ENCODE data around the gene LNPK. TPM values are rescaled to one million over a fixed set of nuclear protein-coding genes. Genes with fewer than 3 reads are reported as not detected.

Gene LNPK
- total RNA-seq = 10 to 100 TPM; 31.7 to 36.0 TPM
- polyA plus RNA-seq = 17.5 TPM

GRCh38 chr2:176001916-176002687 is at the start of gene LNPK:
Gene LNPK (minus strand): TSS chr2:176002267. CDS start chr2:175995584, 6,683 bp downstream.
- Mint-ChIP-seq H3K27ac (peak within 1 kb of the TSS; percentile 78 to 98 (median 93)), H3K4me1 (peaks cover 20 to 35% (median 33%) of the 10 kb centered on the region in 3 donors), H3K9me3 (no peaks in the 10 kb centered on the region), H3K36me3 (peaks cover 0 to 4% (median 0%) of the 10 kb centered on the region in 3 donors), H3K27me3 (peaks cover 0 to 4% of the 10 kb centered on the region in 2 donors), H3K4me3 (peak within 1 kb of the TSS; percentile 83 to 96 (median 90))
- H3K36me3 ChIP-seq (ENCODE audit: insufficient read depth, low read length) = no peaks in the 10 kb centered on the region
- POLR2A ChIA-PET = no interaction called here
- H3K4me3 ChIP-seq (ENCODE audit: low read length) = peak within 1 kb of the TSS; percentile 98
- CTCF ChIA-PET = interaction anchor here (1.1 to 1.3 kb wide), 2 partner anchors 11 to 96 kb away, joined by 3 read pairs; no protein-coding TSS in a partner anchor
- H3K4me1 ChIP-seq (ENCODE audit: insufficient read depth, low read length) = peaks cover 16% of the 10 kb centered on the region
- peak; percentile 85 to 93 (median 90) for DNase-seq
- H3K9me3 ChIP-seq (ENCODE audit: low read length) = no peaks in the 10 kb centered on the region
- peak within 1 kb of the TSS; percentile 88 for H3K27ac ChIP-seq (ENCODE audit: low read depth, low read length)
- no peaks in the 10 kb centered on the region for H3K27me3 ChIP-seq (ENCODE audit: insufficient read depth, low read length, poor library complexity, severe bottlenecking)

- H3K27me3 ChIP-seq (ENCODE audit: insufficient read depth, low read length, poor library complexity, severe bottlenecking) = no peaks in the 10 kb centered on the region
- Mint-ChIP-seq H3K4me3 (no peak overlapping the region), H3K4me1 (no peaks in the 10 kb centered on the region), H3K27me3 (peaks cover 13 to 57% of the 10 kb centered on the region in 2 donors), H3K27ac (no peak overlapping the region), H3K36me3 (no peaks in the 10 kb centered on the region), H3K9me3 (peaks cover 0 to 9% (median 6%) of the 10 kb centered on the region in 5 donors)
- DNase-seq = no peak
- POLR2A ChIA-PET = no interaction called here
- H3K4me3 ChIP-seq (ENCODE audit: low read length) = no peak overlapping the region
- H3K4me1 ChIP-seq (ENCODE audit: insufficient read depth, low read length) = no peaks in the 10 kb centered on the region
- no peak overlapping the region for H3K27ac ChIP-seq (ENCODE audit: low read depth, low read length)
- H3K36me3 ChIP-seq (ENCODE audit: insufficient read depth, low read length) = no peaks in the 10 kb centered on the region
- CTCF ChIA-PET = no interaction called here
- H3K9me3 ChIP-seq (ENCODE audit: low read length) = no peaks in the 10 kb centered on the region
These were observed 37.3 kb upstream of the LNPK start for GRCh38 chr2:176039375-176039774.

GRCh38 chr2:176038694-176039093 is 36.6 kb upstream of the LNPK start:
- H3K4me1 Mint-ChIP-seq = no peaks in the 10 kb centered on the region
- no peak overlapping the region for H3K27ac ChIP-seq (ENCODE audit: low read depth, low read length)
- no peaks in the 10 kb centered on the region for H3K36me3 ChIP-seq (ENCODE audit: insufficient read depth, low read length)
- POLR2A ChIA-PET = no interaction called here
- H3K4me3 Mint-ChIP-seq = peak overlapping the region in 1 of 7 donors; percentile 24
- H3K9me3 Mint-ChIP-seq = peaks cover 0 to 5% (median 2%) of the 10 kb centered on the region in 5 donors
- peaks cover 12 to 57% of the 10 kb centered on the region in 2 donors for H3K27me3 Mint-ChIP-seq
- H3K36me3 Mint-ChIP-seq = no peaks in the 10 kb centered on the region
- CTCF ChIA-PET = no interaction called here
- no peaks in the 10 kb centered on the region for H3K4me1 ChIP-seq (ENCODE audit: insufficient read depth, low read length)
- peak overlapping the region in 1 of 8 donors; percentile 35 for H3K27ac Mint-ChIP-seq
- H3K4me3 ChIP-seq (ENCODE audit: low read length) = no peak overlapping the region
- no peak for DNase-seq
- H3K27me3 ChIP-seq (ENCODE audit: insufficient read depth, low read length, poor library complexity, severe bottlenecking) = no peaks in the 10 kb centered on the region
- H3K9me3 ChIP-seq (ENCODE audit: low read length) = no peaks in the 10 kb centered on the region

- H3K27me3 Mint-ChIP-seq = peaks cover 7 to 42% of the 10 kb centered on the region in 2 donors
- H3K4me3 Mint-ChIP-seq = no peak overlapping the region
- H3K9me3 Mint-ChIP-seq = no peaks in the 10 kb centered on the region
- Histone ChIP-seq H3K9me3 (ENCODE audit: low read length) (no peaks in the 10 kb centered on the region), H3K4me3 (ENCODE audit: low read length) (no peak overlapping the region), H3K27me3 (ENCODE audit: insufficient read depth, low read length, poor library complexity, severe bottlenecking) (no peaks in the 10 kb centered on the region), H3K27ac (ENCODE audit: low read depth, low read length) (no peak overlapping the region), H3K36me3 (ENCODE audit: insufficient read depth, low read length) (no peaks in the 10 kb centered on the region), H3K4me1 (ENCODE audit: insufficient read depth, low read length) (no peaks in the 10 kb centered on the region)
- ChIA-PET CTCF (no interaction called here), POLR2A (no interaction called here)
- DNase-seq = no peak
- H3K4me1 Mint-ChIP-seq = no peaks in the 10 kb centered on the region
- no peak overlapping the region for H3K27ac Mint-ChIP-seq
- no peaks in the 10 kb centered on the region for H3K36me3 Mint-ChIP-seq
These were observed 33.1 kb upstream of the LNPK start for GRCh38 chr2:176035013-176035691.

GRCh38 chr2:176027806-176028205 is 25.7 kb upstream of the LNPK start:
- POLR2A ChIA-PET = no interaction called here
- Histone ChIP-seq H3K9me3 (ENCODE audit: low read length) (no peaks in the 10 kb centered on the region), H3K4me1 (ENCODE audit: insufficient read depth, low read length) (no peaks in the 10 kb centered on the region), H3K36me3 (ENCODE audit: insufficient read depth, low read length) (no peaks in the 10 kb centered on the region), H3K4me3 (ENCODE audit: low read length) (no peak overlapping the region), H3K27me3 (ENCODE audit: insufficient read depth, low read length, poor library complexity, severe bottlenecking) (peaks cover 10% of the 10 kb centered on the region), H3K27ac (ENCODE audit: low read depth, low read length) (no peak overlapping the region)
- Mint-ChIP-seq H3K4me3 (no peak overlapping the region), H3K9me3 (no peaks in the 10 kb centered on the region), H3K36me3 (no peaks in the 10 kb centered on the region), H3K27ac (no peak overlapping the region), H3K4me1 (no peaks in the 10 kb centered on the region), H3K27me3 (peaks cover 9 to 49% of the 10 kb centered on the region in 2 donors)
- CTCF ChIA-PET = no interaction called here
- DNase-seq = no peak

GRCh38 chr2:176025932-176026331 is 23.9 kb upstream of the LNPK start:
- no peaks in the 10 kb centered on the region for H3K36me3 ChIP-seq (ENCODE audit: insufficient read depth, low read length)
- H3K27me3 ChIP-seq (ENCODE audit: insufficient read depth, low read length, poor library complexity, severe bottlenecking) = peaks cover 12% of the 10 kb centered on the region
- no peaks in the 10 kb centered on the region for H3K9me3 ChIP-seq (ENCODE audit: low read length)
- no peak for DNase-seq
- Mint-ChIP-seq H3K27ac (no peak overlapping the region), H3K36me3 (no peaks in the 10 kb centered on the region), H3K4me3 (no peak overlapping the region), H3K4me1 (no peaks in the 10 kb centered on the region), H3K27me3 (peaks cover 11 to 54% of the 10 kb centered on the region in 2 donors), H3K9me3 (peaks cover 0 to 2% (median 0%) of the 10 kb centered on the region in 5 donors)
- H3K27ac ChIP-seq (ENCODE audit: low read depth, low read length) = no peak overlapping the region
- no peaks in the 10 kb centered on the region for H3K4me1 ChIP-seq (ENCODE audit: insufficient read depth, low read length)
- ChIA-PET POLR2A (no interaction called here), CTCF (no interaction called here)
- no peak overlapping the region for H3K4me3 ChIP-seq (ENCODE audit: low read length)

- peaks cover 14 to 61% of the 10 kb centered on the region in 2 donors for H3K27me3 Mint-ChIP-seq
These were observed 22.0 kb upstream of the LNPK start for GRCh38 chr2:176024083-176024482.

GRCh38 chr2:176022048-176022447 is 20.0 kb upstream of the LNPK start:
- H3K9me3 ChIP-seq (ENCODE audit: low read length) = no peaks in the 10 kb centered on the region
- H3K27me3 ChIP-seq (ENCODE audit: insufficient read depth, low read length, poor library complexity, severe bottlenecking) = peaks cover 12% of the 10 kb centered on the region
- no peaks in the 10 kb centered on the region for H3K4me1 ChIP-seq (ENCODE audit: insufficient read depth, low read length)
- H3K4me3 ChIP-seq (ENCODE audit: low read length) = no peak overlapping the region
- no peak overlapping the region for H3K27ac ChIP-seq (ENCODE audit: low read depth, low read length)
- no peaks in the 10 kb centered on the region for H3K36me3 ChIP-seq (ENCODE audit: insufficient read depth, low read length)
- ChIA-PET POLR2A (no interaction called here), CTCF (no interaction called here)
- no peaks in the 10 kb centered on the region for H3K36me3 Mint-ChIP-seq
- H3K4me1 Mint-ChIP-seq = no peaks in the 10 kb centered on the region
- no peak overlapping the region for H3K27ac Mint-ChIP-seq
- DNase-seq = no peak
- H3K9me3 Mint-ChIP-seq = peaks cover 0 to 6% (median 0%) of the 10 kb centered on the region in 5 donors
- peaks cover 16 to 61% of the 10 kb centered on the region in 2 donors for H3K27me3 Mint-ChIP-seq
- no peak overlapping the region for H3K4me3 Mint-ChIP-seq

More at GRCh38 chr2:176024083-176024482, 22.0 kb upstream of the LNPK start:
- CTCF ChIA-PET = no interaction called here
- Histone ChIP-seq H3K36me3 (ENCODE audit: insufficient read depth, low read length) (no peaks in the 10 kb centered on the region), H3K27me3 (ENCODE audit: insufficient read depth, low read length, poor library complexity, severe bottlenecking) (peaks cover 12% of the 10 kb centered on the region), H3K4me1 (ENCODE audit: insufficient read depth, low read length) (no peaks in the 10 kb centered on the region), H3K27ac (ENCODE audit: low read depth, low read length) (no peak overlapping the region), H3K4me3 (ENCODE audit: low read length) (no peak overlapping the region), H3K9me3 (ENCODE audit: low read length) (no peaks in the 10 kb centered on the region)
- no peak for DNase-seq
- Mint-ChIP-seq H3K4me1 (no peaks in the 10 kb centered on the region), H3K36me3 (no peaks in the 10 kb centered on the region), H3K9me3 (peaks cover 0 to 4% (median 0%) of the 10 kb centered on the region in 5 donors), H3K4me3 (no peak overlapping the region), H3K27ac (no peak overlapping the region)
- POLR2A ChIA-PET = no interaction called here
